Natural killer cell (primary cell): Measurements from ENCODE around the gene ZNF100. TPM values are rescaled to one million over a fixed set of nuclear protein-coding genes. Genes with fewer than 3 reads are reported as not detected.
"Not testable (repeated sequence)": the region's sequence is repeated elsewhere in the genome, so short reads cannot be mapped to it uniquely, and the experiment has no call there.

ENCODE experiments used
- ATAC-seq, 3 donors: fragments of 150-1000 bp in 2 of 3; fragments of 200-7000 bp in 1 of 3; cut with Tn5 transposase; 1 replicate in 1 of 3; 2 replicates in 2 of 3; pipeline ENCODE4 v1.10.0; 2021; ENCODE audit warnings: mild to moderate bottlenecking in 2 of 3, moderate library complexity in 2 of 3
- DNase-seq, 2 donors: peaks; one replicate each; pipeline versions ENCODE4 v3.0.0 to v3.0.0-alpha.2; 2013 to 2021; ENCODE audit warnings: mixed read lengths in 1 of 2
- H3K27ac ChIP-seq: one replicate; pipeline ENCODE4 v1.5.1; 2013; ENCODE audit warnings: mild to moderate bottlenecking, low read length
- H3K27me3 ChIP-seq: one replicate; pipeline ENCODE4 v1.6.1; 2013; ENCODE audit warnings: low read length; ENCODE audit not compliant: control insufficient read depth, insufficient read depth
- H3K36me3 ChIP-seq: one replicate; pipeline ENCODE4 v1.6.1; 2013; ENCODE audit warnings: low read length; ENCODE audit not compliant: control insufficient read depth, insufficient read depth
- H3K4me1 ChIP-seq: one replicate; pipeline ENCODE4 v1.6.1; 2013; ENCODE audit warnings: low read length; ENCODE audit not compliant: control insufficient read depth, insufficient read depth
- H3K4me3 ChIP-seq: one replicate; pipeline ENCODE4 v1.5.1; 2013; ENCODE audit warnings: low read length
- H3K9me3 ChIP-seq: one replicate; pipeline ENCODE4 v1.6.1; 2013; ENCODE audit warnings: low read length; ENCODE audit not compliant: control insufficient read depth, insufficient read depth
- H3K27ac Mint-ChIP-seq, 2 donors: one replicate each; pipeline ENCODE4 v1.8.0; 2022; ENCODE audit warnings: mild to moderate bottlenecking in 2 of 2, mixed read lengths in 2 of 2, moderate library complexity in 1 of 2
- H3K27me3 Mint-ChIP-seq, 2 donors: one replicate each; pipeline ENCODE4 v1.8.0; 2022; ENCODE audit warnings: low read depth in 2 of 2, mixed read lengths in 2 of 2
- H3K36me3 Mint-ChIP-seq: one replicate; pipeline ENCODE4 v1.8.0; 2022; ENCODE audit warnings: mixed read lengths
- H3K4me1 Mint-ChIP-seq, 2 donors: one replicate each; pipeline ENCODE4 v1.8.0; 2022; ENCODE audit warnings: mixed read lengths in 2 of 2
- H3K4me3 Mint-ChIP-seq: one replicate; pipeline ENCODE4 v1.8.0; 2022; ENCODE audit warnings: mild to moderate bottlenecking, moderate library complexity, mixed read lengths
- H3K9me3 Mint-ChIP-seq, 2 donors: one replicate each; pipeline ENCODE4 v1.8.0; 2022; ENCODE audit warnings: mixed read lengths in 2 of 2
- WGBS: methylation state at CpG from one replicate; pipeline ENCODE4 v1.1.7; 2013; ENCODE audit warnings: missing lambda C conversion rate; ENCODE audit not compliant: insufficient coverage; 5-methylcytosine and 5-hydroxymethylcytosine counted together
- intact Hi-C: fragments of 100-400 bp; cut with micrococcal nuclease; formaldehyde crosslinking; loops from one replicate; pipeline ENCODE4 v1.14.2; 2022
- total RNA-seq, 4 donors: library from RNA; stranded (reverse); fragments of 120-200 nt in 1 of 4; gene quantifications; one replicate each; pipeline versions ENCODE4 v1.2.3 to v1.2.4, GENCODE V29; 2013 to 2022
- TF ChIP-seq, protein P1 (sequence below): fragments of 200-600 bp; IDR thresholded peaks from one replicate; pipeline ENCODE4 v1.8.0; 2022; ENCODE audit warnings: antibody characterized with exemption

Gene ZNF100
- total RNA-seq, result 10 to 100 TPM in 1 of 3 donors, 1 to 10 TPM in 2; 7.9 to 16.9 (median 9.5) TPM
- total RNA-seq (2013), result 36.5 TPM

DNA sequence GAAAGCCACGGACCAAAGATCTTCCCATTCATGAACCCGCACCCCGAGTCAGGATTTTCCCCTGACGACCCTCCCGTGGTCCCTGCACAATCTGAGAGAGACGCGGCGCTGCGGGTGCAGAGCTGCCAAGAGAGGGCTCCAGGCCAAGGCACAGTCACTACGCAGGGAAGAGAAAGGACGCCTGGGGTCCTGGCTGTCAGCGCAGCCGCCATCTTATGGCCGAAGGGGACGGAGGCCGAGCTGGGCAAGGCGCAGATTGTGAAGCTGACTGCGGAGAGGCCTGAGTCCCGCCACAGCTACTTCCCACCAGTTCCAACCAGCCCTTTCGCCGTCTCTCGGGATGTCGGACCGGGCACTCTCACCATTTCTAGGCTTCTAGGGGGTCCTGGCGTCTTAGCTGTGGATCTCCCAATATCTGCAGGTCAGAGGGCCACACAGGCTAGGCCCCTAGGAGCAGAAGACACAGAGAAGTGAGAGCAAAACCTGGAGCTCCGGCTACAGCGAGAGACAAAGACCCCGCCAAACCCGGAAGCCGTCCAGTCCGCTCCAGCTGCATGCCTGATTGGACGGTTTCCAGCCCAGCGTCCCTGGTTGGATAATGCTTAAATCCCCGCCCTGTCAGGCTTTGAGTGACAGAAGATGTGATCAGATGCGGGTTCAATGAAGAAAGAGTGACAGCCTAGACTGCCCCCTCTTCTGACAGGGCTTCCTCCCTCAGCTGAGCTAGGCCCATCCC lies at the start of gene ZNF100:
Gene ZNF100 (minus strand): TSS at position 515 of the 736 bp plus-strand sequence. CDS start 150 bp downstream, at position 365.
- TF ChIP-seq, protein P1, sequence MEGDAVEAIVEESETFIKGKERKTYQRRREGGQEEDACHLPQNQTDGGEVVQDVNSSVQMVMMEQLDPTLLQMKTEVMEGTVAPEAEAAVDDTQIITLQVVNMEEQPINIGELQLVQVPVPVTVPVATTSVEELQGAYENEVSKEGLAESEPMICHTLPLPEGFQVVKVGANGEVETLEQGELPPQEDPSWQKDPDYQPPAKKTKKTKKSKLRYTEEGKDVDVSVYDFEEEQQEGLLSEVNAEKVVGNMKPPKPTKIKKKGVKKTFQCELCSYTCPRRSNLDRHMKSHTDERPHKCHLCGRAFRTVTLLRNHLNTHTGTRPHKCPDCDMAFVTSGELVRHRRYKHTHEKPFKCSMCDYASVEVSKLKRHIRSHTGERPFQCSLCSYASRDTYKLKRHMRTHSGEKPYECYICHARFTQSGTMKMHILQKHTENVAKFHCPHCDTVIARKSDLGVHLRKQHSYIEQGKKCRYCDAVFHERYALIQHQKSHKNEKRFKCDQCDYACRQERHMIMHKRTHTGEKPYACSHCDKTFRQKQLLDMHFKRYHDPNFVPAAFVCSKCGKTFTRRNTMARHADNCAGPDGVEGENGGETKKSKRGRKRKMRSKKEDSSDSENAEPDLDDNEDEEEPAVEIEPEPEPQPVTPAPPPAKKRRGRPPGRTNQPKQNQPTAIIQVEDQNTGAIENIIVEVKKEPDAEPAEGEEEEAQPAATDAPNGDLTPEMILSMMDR, result no peak
- WGBS, result under 1% methylated on average over 35 of the region's 35 CpGs
- no peaks in the 10 kb centered on the region for H3K36me3 Mint-ChIP-seq
- ATAC-seq, result peak; percentile 96 to 97 (median 97)
- Histone ChIP-seq H3K36me3 (peaks cover 5% of the 10 kb centered on the region), H3K4me1 (peaks cover 6% of the 10 kb centered on the region), H3K4me3 (peak within 1 kb of the TSS; percentile 87), H3K27ac (peak within 1 kb of the TSS; percentile 92), H3K27me3 (no peaks in the 10 kb centered on the region), H3K9me3 (no peaks in the 10 kb centered on the region)
- no peaks in the 10 kb centered on the region for H3K27me3 Mint-ChIP-seq
- H3K27ac Mint-ChIP-seq, result peak within 1 kb of the TSS; percentile 90 to 94
- DNase-seq, result peak; percentile 77 to 93
- peaks cover 28 to 30% of the 10 kb centered on the region in 2 donors for H3K4me1 Mint-ChIP-seq
- intact Hi-C loops, result loop anchor here (1.0 to 10.0 kb wide), 3 partner anchors 69 to 262 kb away; partner anchors contain the start of genes ZNF429 and ZNF43
- H3K4me3 Mint-ChIP-seq, result peak within 1 kb of the TSS; percentile 96
- H3K9me3 Mint-ChIP-seq, result no peaks in the 10 kb centered on the region

GRCh38 chr19:21812448-21812847 lies 45.1 kb upstream of the ZNF100 start:
- Mint-ChIP-seq H3K9me3 (peaks cover 0 to 3% of the 10 kb centered on the region in 2 donors), H3K36me3 (peaks cover 55% of the 10 kb centered on the region), H3K27me3 (no peaks in the 10 kb centered on the region), H3K27ac (no peak overlapping the region), H3K4me3 (no peak overlapping the region), H3K4me1 (no peaks in the 10 kb centered on the region)
- DNase-seq, result no peak
- Histone ChIP-seq H3K9me3 (peaks cover 44% of the 10 kb centered on the region), H3K4me3 (no peak overlapping the region), H3K27me3 (no peaks in the 10 kb centered on the region), H3K27ac (no peak overlapping the region), H3K36me3 (peaks cover 72% of the 10 kb centered on the region), H3K4me1 (no peaks in the 10 kb centered on the region)
- TF ChIP-seq, protein P1, result no peak
- WGBS, result 94% methylated on average over 4 of the region's 4 CpGs
- intact Hi-C loops, result no loop called here
- no peak for ATAC-seq

DNA sequence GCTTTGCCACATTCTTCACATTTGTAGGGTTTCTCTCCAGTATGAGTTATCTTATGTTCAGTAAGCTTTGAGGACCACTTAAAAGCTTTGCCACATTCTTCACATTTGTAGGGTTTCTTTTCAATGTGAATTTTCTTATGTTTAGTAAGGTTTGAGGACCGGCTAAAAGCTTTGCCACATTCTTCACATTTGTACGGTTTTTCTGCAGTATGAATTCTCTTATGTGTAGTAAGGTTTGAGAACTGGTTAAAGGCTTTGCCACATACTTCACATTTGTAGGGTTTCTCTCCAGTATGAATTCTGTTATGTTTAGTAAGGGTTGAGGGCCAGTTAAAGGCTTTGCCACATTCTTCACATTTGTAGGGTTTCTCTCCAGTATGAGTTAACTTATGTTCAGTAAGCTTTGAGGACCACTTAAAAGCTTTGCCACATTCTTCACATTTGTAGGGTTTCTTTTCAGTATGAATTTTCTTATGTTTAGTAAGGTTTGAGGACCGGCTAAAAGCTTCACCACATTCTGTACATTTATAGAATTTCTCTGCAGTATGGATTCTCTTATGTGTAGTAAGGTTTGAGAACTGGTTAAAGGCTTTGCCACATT lies 41.1 kb upstream of the ZNF100 start:
- H3K4me3 Mint-ChIP-seq, DNase-seq, ATAC-seq, H3K27ac Mint-ChIP-seq, H3K4me3 ChIP-seq, H3K9me3 Mint-ChIP-seq, intact Hi-C loops, H3K4me1 Mint-ChIP-seq, H3K4me1 ChIP-seq, H3K27ac ChIP-seq, H3K27me3 Mint-ChIP-seq, H3K27me3 ChIP-seq: not testable (repeated sequence)
- H3K9me3 ChIP-seq, result peaks cover 39% of the 10 kb centered on the region
- 100% methylated on average over 2 of the region's 3 CpGs for WGBS
- H3K36me3 Mint-ChIP-seq, result peaks cover 43% of the 10 kb centered on the region
- H3K36me3 ChIP-seq, result peaks cover 43% of the 10 kb centered on the region

DNA sequence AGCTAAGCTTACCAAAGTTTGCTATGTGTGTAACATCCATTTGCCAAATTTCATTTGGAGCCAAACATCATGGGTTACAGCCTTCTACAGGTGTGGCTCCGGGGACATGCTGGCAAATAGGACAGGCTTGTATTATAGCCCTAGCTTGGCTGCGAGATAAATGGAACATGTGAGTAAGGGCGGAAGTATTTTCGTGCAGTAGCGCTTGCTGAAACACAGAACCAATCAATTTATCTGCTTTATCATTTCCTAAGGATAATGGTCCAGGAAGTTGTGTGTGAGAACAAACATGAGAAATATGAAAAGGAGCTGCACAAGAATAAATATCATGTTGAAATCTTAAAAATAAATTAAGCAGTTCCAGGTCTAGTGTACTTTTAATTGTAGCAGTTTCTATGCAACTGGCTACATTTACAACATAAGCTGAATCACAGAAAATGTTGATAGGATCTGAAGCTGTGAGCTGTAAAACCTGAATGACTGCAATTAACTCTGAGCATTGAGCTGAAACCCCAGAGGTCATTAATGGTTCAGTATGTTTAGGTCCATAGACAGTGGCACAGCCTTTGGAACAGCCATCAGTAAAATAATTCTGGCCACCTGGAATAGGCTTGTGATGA lies 22.2 kb upstream of the ZNF100 start:
- Mint-ChIP-seq H3K4me3 (no peak overlapping the region), H3K36me3 (no peaks in the 10 kb centered on the region), H3K27ac (no peak overlapping the region), H3K9me3 (peaks cover 4 to 7% of the 10 kb centered on the region in 2 donors), H3K27me3 (no peaks in the 10 kb centered on the region), H3K4me1 (no peaks in the 10 kb centered on the region)
- WGBS, result 87% methylated on average over 5 of the region's 5 CpGs
- DNase-seq, result no peak
- no peak overlapping the region for H3K27ac ChIP-seq
- no peaks in the 10 kb centered on the region for H3K4me1 ChIP-seq
- ATAC-seq, result no peak
- no peaks in the 10 kb centered on the region for H3K9me3 ChIP-seq
- H3K27me3 ChIP-seq, result no peaks in the 10 kb centered on the region
- TF ChIP-seq, protein P1, result no peak
- intact Hi-C loops, result no loop called here
- H3K4me3 ChIP-seq, result no peak overlapping the region
- H3K36me3 ChIP-seq, result no peaks in the 10 kb centered on the region
